ENCODE data around the gene MEIS1. TPM values are rescaled to one million over a fixed set of nuclear protein-coding genes. Genes with fewer than 3 reads are reported as not detected.

MEIS1 gene
- total RNA-seq, 4 donors from 2014 or later, result 25.9 to 129 (median 28.8) TPM

- TF ChIP-seq CTCF (IDR thresholded peaks at IDR 0.05) (no peak), EP300 (IDR thresholded peaks at IDR 0.05; ENCODE audit: low read depth) (no peak), POLR2A (IDR thresholded peaks at IDR 0.05) (no peak), POLR2AphosphoS5 (IDR thresholded peaks at IDR 0.05) (no peak)
- no peaks in the 10 kb centered on the region for H3K9me3 ChIP-seq
- peaks cover 3% of the 10 kb centered on the region for H3K27me3 ChIP-seq
- peaks cover 0 to 37% (median 3%) of the 10 kb centered on the region in 4 donors for H3K4me1 ChIP-seq
- no peaks in the 10 kb centered on the region for H3K36me3 ChIP-seq
- in situ Hi-C loops (cut with MboI; ENCODE audit: low pct_ligation_motif_present in 1 of 4, low pct_unique_long_range_greater_than_20kb in 1 of 4, low sequenced_read_pairs in 3 of 4), result no loop called here
- intact Hi-C loops (cut with DNase I; ENCODE audit: low total_unique reads), result no loop called here
- no peak for DNase-seq
- 32 to 50% methylated on average over 1 of the region's 1 CpG for WGBS, 2 donors (ENCODE audit: low coverage in 1 of 2)
- peak overlapping the region in 3 of 4 donors; percentile 16 to 55 (median 29) for H3K27ac ChIP-seq
- no peak overlapping the region for H3K4me3 ChIP-seq
Measured at GRCh38 chr2:66565291-66565690, 130.4 kb downstream of the MEIS1 start.

- intact Hi-C loops (cut with DNase I; ENCODE audit: low total_unique reads) (no loop called here), in situ Hi-C loops (cut with MboI; ENCODE audit: low pct_ligation_motif_present in 1 of 4, low pct_unique_long_range_greater_than_20kb in 1 of 4, low sequenced_read_pairs in 3 of 4) (no loop called here)
- Histone ChIP-seq H3K9me3 (no peaks in the 10 kb centered on the region), H3K4me1 (peaks cover 0 to 27% (median 3%) of the 10 kb centered on the region in 4 donors), H3K4me3 (no peak overlapping the region), H3K27me3 (peaks cover 3% of the 10 kb centered on the region), H3K36me3 (no peaks in the 10 kb centered on the region), H3K27ac (peak overlapping the region; percentile 1 to 55 (median 26))
- WGBS, 2 donors (ENCODE audit: low coverage in 1 of 2), result 21 to 29% methylated on average over 1 to 2 of the region's 2 CpGs
- DNase-seq, result no peak
- TF ChIP-seq CTCF (IDR thresholded peaks at IDR 0.05), result no peak
- TF ChIP-seq POLR2A (IDR thresholded peaks at IDR 0.05), result no peak
- no peak for TF ChIP-seq POLR2AphosphoS5 (IDR thresholded peaks at IDR 0.05)
- TF ChIP-seq EP300 (IDR thresholded peaks at IDR 0.05; ENCODE audit: low read depth), result no peak
Measured at GRCh38 chr2:66566726-66567399, 131.9 kb downstream of the MEIS1 start.

GRCh38 chr2:66567729-66568128 is 132.8 kb downstream of the MEIS1 start:
- no peaks in the 10 kb centered on the region for H3K9me3 ChIP-seq
- in situ Hi-C loops (cut with MboI; ENCODE audit: low pct_ligation_motif_present in 1 of 4, low pct_unique_long_range_greater_than_20kb in 1 of 4, low sequenced_read_pairs in 3 of 4) (no loop called here), intact Hi-C loops (cut with DNase I; ENCODE audit: low total_unique reads) (no loop called here)
- peaks cover 3% of the 10 kb centered on the region for H3K27me3 ChIP-seq
- 28 to 51% methylated on average over 2 of the region's 2 CpGs for WGBS, 2 donors (ENCODE audit: low coverage in 1 of 2)
- TF ChIP-seq POLR2AphosphoS5 (IDR thresholded peaks at IDR 0.05), result no peak
- no peak for TF ChIP-seq CTCF (IDR thresholded peaks at IDR 0.05)
- no peak for TF ChIP-seq EP300 (IDR thresholded peaks at IDR 0.05; ENCODE audit: low read depth)
- TF ChIP-seq POLR2A (IDR thresholded peaks at IDR 0.05), result no peak
- peak overlapping the region; percentile 1 to 55 (median 32) for H3K27ac ChIP-seq
- DNase-seq, result no peak
- no peaks in the 10 kb centered on the region for H3K36me3 ChIP-seq
- peaks cover 0 to 18% (median 3%) of the 10 kb centered on the region in 4 donors for H3K4me1 ChIP-seq
- no peak overlapping the region for H3K4me3 ChIP-seq

GRCh38 chr2:66568650-66569300 is 133.8 kb downstream of the MEIS1 start:
- Histone ChIP-seq H3K9me3 (no peaks in the 10 kb centered on the region), H3K4me3 (no peak overlapping the region), H3K27me3 (peaks cover 14% of the 10 kb centered on the region), H3K4me1 (peaks cover 0 to 26% (median 3%) of the 10 kb centered on the region in 4 donors), H3K36me3 (no peaks in the 10 kb centered on the region), H3K27ac (peak overlapping the region; percentile 1 to 55 (median 32))
- intact Hi-C loops (cut with DNase I; ENCODE audit: low total_unique reads), result no loop called here
- 81 to 87% methylated on average over 3 to 4 of the region's 4 CpGs for WGBS, 2 donors (ENCODE audit: low coverage in 1 of 2)
- in situ Hi-C loops (cut with MboI; ENCODE audit: low pct_ligation_motif_present in 1 of 4, low pct_unique_long_range_greater_than_20kb in 1 of 4, low sequenced_read_pairs in 3 of 4), result no loop called here
- TF ChIP-seq POLR2A (IDR thresholded peaks at IDR 0.05) (no peak), POLR2AphosphoS5 (IDR thresholded peaks at IDR 0.05) (no peak)
- no peak for DNase-seq

Data from transverse colon (tissue), 4 donors.